Measurements from ENCODE around the gene ATP8A2.
"Not testable (repeated sequence)": the region's sequence is repeated elsewhere in the genome, so short reads cannot be mapped to it uniquely, and the experiment has no call there.

ATP8A2 gene

DNA sequence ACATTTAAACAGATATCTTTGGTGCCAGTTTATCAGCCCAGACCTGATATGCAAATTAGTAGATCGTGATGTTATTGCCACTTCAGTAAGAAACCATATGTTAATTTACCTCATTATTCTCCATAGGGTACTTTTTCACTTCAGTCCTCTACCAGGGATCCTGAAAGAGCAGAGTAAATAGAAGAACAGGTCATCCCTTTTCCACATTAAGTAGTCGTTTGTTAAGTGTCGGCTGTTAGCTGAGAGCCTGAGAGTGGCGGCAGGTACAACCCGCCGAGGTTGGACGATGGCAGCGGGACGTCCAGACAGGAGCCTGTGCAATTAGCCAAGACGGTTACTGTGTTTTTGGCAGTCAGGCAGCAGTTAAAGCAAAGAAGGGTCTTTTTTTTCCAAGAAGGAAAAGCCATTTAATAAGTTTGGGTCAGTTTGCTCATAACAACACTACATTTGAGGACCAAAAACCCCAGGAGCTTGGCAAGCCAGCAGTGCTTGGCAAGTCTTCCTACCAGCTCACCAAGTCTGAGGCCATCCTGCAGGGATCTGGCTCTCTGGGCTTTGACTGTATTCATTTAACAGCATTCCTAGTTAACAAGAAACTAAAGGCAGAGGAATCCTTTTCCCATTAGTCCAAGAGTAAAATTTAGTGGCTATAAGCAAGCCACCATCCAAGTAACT lies 448.2 kb downstream of the ATP8A2 start:
- Histone ChIP-seq H3K36me3 (ENCODE audit: control insufficient read depth, insufficient read depth, low read length) (no peaks in the 10 kb centered on the region), H3K4me2 (ENCODE audit: low read length) (no peak overlapping the region), H3K4me1 (no peaks in the 10 kb centered on the region), H3K9me3 (ENCODE audit: control insufficient read depth, low read length) (no peaks in the 10 kb centered on the region), H3K9ac (no peak overlapping the region), H3K4me3 (ENCODE audit: low read depth, low read length) (no peak overlapping the region), H3K27me3 (ENCODE audit: control insufficient read depth, insufficient read depth, low read length) (no peaks in the 10 kb centered on the region), H3K79me2 (no peaks in the 10 kb centered on the region), H2AFZ (no peak overlapping the region), H3K27ac (no peak overlapping the region)
- TF ChIP-seq, protein P1, sequence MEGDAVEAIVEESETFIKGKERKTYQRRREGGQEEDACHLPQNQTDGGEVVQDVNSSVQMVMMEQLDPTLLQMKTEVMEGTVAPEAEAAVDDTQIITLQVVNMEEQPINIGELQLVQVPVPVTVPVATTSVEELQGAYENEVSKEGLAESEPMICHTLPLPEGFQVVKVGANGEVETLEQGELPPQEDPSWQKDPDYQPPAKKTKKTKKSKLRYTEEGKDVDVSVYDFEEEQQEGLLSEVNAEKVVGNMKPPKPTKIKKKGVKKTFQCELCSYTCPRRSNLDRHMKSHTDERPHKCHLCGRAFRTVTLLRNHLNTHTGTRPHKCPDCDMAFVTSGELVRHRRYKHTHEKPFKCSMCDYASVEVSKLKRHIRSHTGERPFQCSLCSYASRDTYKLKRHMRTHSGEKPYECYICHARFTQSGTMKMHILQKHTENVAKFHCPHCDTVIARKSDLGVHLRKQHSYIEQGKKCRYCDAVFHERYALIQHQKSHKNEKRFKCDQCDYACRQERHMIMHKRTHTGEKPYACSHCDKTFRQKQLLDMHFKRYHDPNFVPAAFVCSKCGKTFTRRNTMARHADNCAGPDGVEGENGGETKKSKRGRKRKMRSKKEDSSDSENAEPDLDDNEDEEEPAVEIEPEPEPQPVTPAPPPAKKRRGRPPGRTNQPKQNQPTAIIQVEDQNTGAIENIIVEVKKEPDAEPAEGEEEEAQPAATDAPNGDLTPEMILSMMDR (IDR thresholded peaks at IDR 0.05) = no peak

DNA sequence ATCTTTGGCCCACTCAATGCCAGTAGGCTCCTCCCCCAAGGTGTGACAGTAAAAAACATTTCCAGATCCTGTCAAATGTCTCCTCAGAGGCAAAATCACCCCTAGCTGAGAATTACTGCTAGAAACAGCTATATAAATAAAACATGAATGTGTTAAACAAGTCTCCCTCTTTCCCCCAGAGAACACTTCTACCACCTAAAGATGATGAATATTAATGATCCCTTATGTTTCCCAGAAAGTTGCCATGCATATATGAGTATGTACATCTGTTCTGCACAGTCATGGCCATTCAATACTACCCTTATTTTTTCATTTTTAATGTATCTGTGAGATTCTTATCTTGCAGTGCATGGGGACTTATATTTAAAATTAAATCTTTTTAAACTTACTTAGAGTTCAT lies 450.0 kb downstream of the ATP8A2 start:
- no peaks in the 10 kb centered on the region for H3K36me3 ChIP-seq (ENCODE audit: control insufficient read depth, insufficient read depth, low read length)
- no peaks in the 10 kb centered on the region for H3K9me3 ChIP-seq (ENCODE audit: control insufficient read depth, low read length)
- no peaks in the 10 kb centered on the region for H3K27me3 ChIP-seq (ENCODE audit: control insufficient read depth, insufficient read depth, low read length)
- H3K9ac ChIP-seq = no peak overlapping the region
- no peak overlapping the region for H3K4me2 ChIP-seq (ENCODE audit: low read length)
- H3K27ac ChIP-seq = no peak overlapping the region
- no peaks in the 10 kb centered on the region for H3K4me1 ChIP-seq
- H3K4me3 ChIP-seq (ENCODE audit: low read depth, low read length) = no peak overlapping the region
- TF ChIP-seq, protein P1 (IDR thresholded peaks at IDR 0.05) = no peak
- H3K79me2 ChIP-seq = no peaks in the 10 kb centered on the region
- no peak overlapping the region for H2AFZ ChIP-seq

DNA sequence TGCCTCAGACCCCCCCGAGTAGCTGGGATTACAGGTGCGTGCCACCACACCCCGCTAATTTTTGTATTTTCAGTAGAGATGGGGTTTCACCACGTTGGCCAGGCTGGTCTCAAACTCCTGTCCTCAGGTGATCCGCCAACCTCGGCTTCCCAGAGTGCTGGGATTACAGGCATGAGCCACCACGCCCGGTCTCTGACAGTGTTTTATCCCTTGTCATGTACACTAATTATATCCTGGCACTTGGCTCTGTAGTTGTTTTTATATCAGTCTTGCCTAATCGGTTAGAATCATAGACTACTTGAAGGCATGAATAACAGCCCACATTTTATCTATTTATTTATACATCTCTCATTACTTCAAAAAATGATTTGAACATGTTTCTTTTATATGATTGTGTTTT lies 455.4 kb downstream of the ATP8A2 start:
- not testable (repeated sequence) for H3K27me3 ChIP-seq (ENCODE audit: control insufficient read depth, insufficient read depth, low read length); H3K4me3 ChIP-seq (ENCODE audit: low read depth, low read length); H3K4me1 ChIP-seq; H3K79me2 ChIP-seq; H2AFZ ChIP-seq; H3K9ac ChIP-seq; H3K4me2 ChIP-seq (ENCODE audit: low read length); H3K27ac ChIP-seq; H3K9me3 ChIP-seq (ENCODE audit: control insufficient read depth, low read length); H3K36me3 ChIP-seq (ENCODE audit: control insufficient read depth, insufficient read depth, low read length)

DNA sequence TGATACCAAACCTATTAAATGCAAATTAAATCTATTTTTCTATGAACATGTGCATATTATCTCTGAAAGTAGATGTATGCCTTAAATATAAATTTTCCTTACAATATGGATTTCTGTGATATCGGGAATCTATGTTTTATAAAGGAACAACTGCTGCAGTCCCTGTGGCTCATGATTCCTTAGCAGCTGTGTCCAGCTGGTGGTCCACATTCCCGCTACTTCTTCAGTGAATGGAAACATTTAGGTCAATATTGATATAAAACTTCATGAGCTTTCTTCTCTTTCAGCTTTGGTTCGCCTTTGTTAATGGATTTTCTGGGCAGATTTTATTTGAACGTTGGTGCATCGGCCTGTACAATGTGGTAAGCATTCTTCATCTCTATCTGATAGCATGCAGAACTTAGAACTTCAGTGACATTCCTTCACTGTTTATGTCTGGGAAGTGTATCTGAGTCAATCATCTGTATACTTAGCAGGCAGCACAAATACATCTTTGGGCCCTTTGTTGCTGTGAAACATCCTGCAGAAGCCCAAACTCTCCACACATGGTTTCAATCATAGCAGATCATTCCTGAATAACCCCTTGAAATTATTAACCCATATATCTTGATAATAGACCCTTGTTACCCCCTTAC lies 456.2 kb downstream of the ATP8A2 start:
- no peak overlapping the region for H3K9ac ChIP-seq
- H3K36me3 ChIP-seq (ENCODE audit: control insufficient read depth, insufficient read depth, low read length) = no peaks in the 10 kb centered on the region
- no peaks in the 10 kb centered on the region for H3K27me3 ChIP-seq (ENCODE audit: control insufficient read depth, insufficient read depth, low read length)
- no peak overlapping the region for H3K4me2 ChIP-seq (ENCODE audit: low read length)
- H3K27ac ChIP-seq = no peak overlapping the region
- no peaks in the 10 kb centered on the region for H3K9me3 ChIP-seq (ENCODE audit: control insufficient read depth, low read length)
- no peaks in the 10 kb centered on the region for H3K79me2 ChIP-seq
- TF ChIP-seq, protein P1 (IDR thresholded peaks at IDR 0.05) = no peak
- H3K4me3 ChIP-seq (ENCODE audit: low read depth, low read length) = no peak overlapping the region
- H2AFZ ChIP-seq = no peak overlapping the region
- no peaks in the 10 kb centered on the region for H3K4me1 ChIP-seq

DNA sequence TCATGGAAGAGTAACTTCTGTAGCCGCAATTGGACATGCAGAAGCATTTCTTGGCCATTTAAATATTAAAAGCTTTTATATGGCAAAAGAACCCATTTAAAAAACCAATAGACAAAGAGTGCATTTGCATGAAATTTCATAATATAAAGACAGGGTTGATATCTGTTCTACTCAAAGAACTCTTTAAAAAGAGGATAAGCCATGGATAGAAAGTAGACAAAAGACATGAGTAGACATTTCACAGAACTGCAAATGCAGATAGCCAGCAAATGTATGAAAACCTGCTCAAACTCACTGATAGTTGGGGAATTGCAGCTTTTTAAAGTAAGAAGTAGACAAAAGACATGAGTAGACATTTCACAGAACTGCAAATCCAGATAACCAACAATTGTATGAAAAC lies 462.0 kb downstream of the ATP8A2 start:
- Histone ChIP-seq H3K27me3 (ENCODE audit: control insufficient read depth, insufficient read depth, low read length) (no peaks in the 10 kb centered on the region), H3K4me2 (ENCODE audit: low read length) (no peak overlapping the region), H3K4me1 (no peaks in the 10 kb centered on the region), H3K27ac (no peak overlapping the region), H2AFZ (no peak overlapping the region), H3K36me3 (ENCODE audit: control insufficient read depth, insufficient read depth, low read length) (no peaks in the 10 kb centered on the region), H3K79me2 (no peaks in the 10 kb centered on the region), H3K9me3 (ENCODE audit: control insufficient read depth, low read length) (no peaks in the 10 kb centered on the region), H3K4me3 (ENCODE audit: low read depth, low read length) (no peak overlapping the region), H3K9ac (no peak overlapping the region)
- TF ChIP-seq, protein P1 (IDR thresholded peaks at IDR 0.05) = no peak

Data from parathyroid adenoma (tissue), 2 donors.